Jurkat, Clone E6-1 (cell line): ENCODE data around the gene ARSD.
A peak's percentile ranks its signal among the peaks of the same experiment; 100 is the strongest.
"Not testable (repeated sequence)": the region's sequence is repeated elsewhere in the genome, so short reads cannot be mapped to it uniquely, and the experiment has no call there.

Experiments
- DNase-seq: peaks from one replicate; pipeline ENCODE4 v3.0.0-alpha.2; 2011; ENCODE audit warnings: low read depth, low spot score
- H3K4me3 ChIP-seq: 2 replicates; pipeline ENCODE4 v1.5.1; 2011; ENCODE audit warnings: mild to moderate bottlenecking, low read length, control low read depth, moderate library complexity

Gene ARSD

GRCh38 chrX:2934715-2935710 lies 5.9 kb upstream of the ARSD start:
- no peak for DNase-seq
- H3K4me3 ChIP-seq = no peak overlapping the region

GRCh38 chrX:2933125-2933900 lies 4.2 kb upstream of the ARSD start:
- peak; percentile 11 for DNase-seq
- H3K4me3 ChIP-seq = no peak overlapping the region

GRCh38 chrX:2931612-2932011 lies 2.5 kb upstream of the ARSD start:
- DNase-seq = no peak
- no peak overlapping the region for H3K4me3 ChIP-seq

GRCh38 chrX:2931155-2931554 lies 2.0 kb upstream of the ARSD start:
- no peak overlapping the region for H3K4me3 ChIP-seq

GRCh38 chrX:2928191-2928582 lies 952 bp downstream of the ARSD start:
- H3K4me3 ChIP-seq = no peak overlapping the region
- no peak for DNase-seq

More at GRCh38 chrX:2931155-2931554, 2.0 kb upstream of the ARSD start:
- no peak for DNase-seq

- no peak overlapping the region for H3K4me3 ChIP-seq
- no peak for DNase-seq
These were observed 2.4 kb downstream of the ARSD start for GRCh38 chrX:2926664-2927275.

GRCh38 chrX:2926255-2926654 lies 2.9 kb downstream of the ARSD start:
- H3K4me3 ChIP-seq, DNase-seq: not testable (repeated sequence)

- no peak for DNase-seq
- no peak overlapping the region for H3K4me3 ChIP-seq
These were observed 5.0 kb downstream of the ARSD start for GRCh38 chrX:2924151-2924550.

- DNase-seq = no peak
- H3K4me3 ChIP-seq = no peak overlapping the region
These were observed 7.4 kb downstream of the ARSD start for GRCh38 chrX:2921750-2922149.

- no peak for DNase-seq
- no peak overlapping the region for H3K4me3 ChIP-seq
These were observed 7.9 kb downstream of the ARSD start for GRCh38 chrX:2921193-2921592.

- no peak for DNase-seq
- no peak overlapping the region for H3K4me3 ChIP-seq
These were observed 11.4 kb downstream of the ARSD start for GRCh38 chrX:2917767-2918166.

GRCh38 chrX:2913118-2913517 lies 16.0 kb downstream of the ARSD start:
- no peak for DNase-seq
- H3K4me3 ChIP-seq = no peak overlapping the region

- DNase-seq = no peak
- H3K4me3 ChIP-seq = no peak overlapping the region
These were observed 19.0 kb downstream of the ARSD start for GRCh38 chrX:2910109-2910508.

GRCh38 chrX:2908125-2908685 lies 20.9 kb downstream of the ARSD start:
- DNase-seq = no peak
- no peak overlapping the region for H3K4me3 ChIP-seq

- H3K4me3 ChIP-seq = no peak overlapping the region
- DNase-seq = no peak
These were observed 21.8 kb downstream of the ARSD start for GRCh38 chrX:2907295-2907694.

- DNase-seq = no peak
- no peak overlapping the region for H3K4me3 ChIP-seq
These were observed 25.8 kb downstream of the ARSD start for GRCh38 chrX:2903366-2903765.

- no peak for DNase-seq
- no peak overlapping the region for H3K4me3 ChIP-seq
These were observed 26.3 kb downstream of the ARSD start for GRCh38 chrX:2902841-2903240.

GRCh38 chrX:2901367-2902036 lies 27.6 kb downstream of the ARSD start:
- no peak for DNase-seq
- H3K4me3 ChIP-seq = no peak overlapping the region
